Stimulated activated effector memory CD8-positive, alpha-beta T cell treated with anti-CD3 and anti-CD28 coated beads, Interleukin-12 subunit alpha, Interleukin-12 subunit beta, amount 100 ng/mL, for 72 hours (primary cell): ENCODE results near the gene CREB5.

Experiments
- ATAC-seq: fragments of 150-1000 bp; cut with Tn5 transposase; 2 replicates; pipeline ENCODE4 v1.10.0; 2021
- DNase-seq, 2 donors: peaks; one replicate each; pipeline ENCODE4 v3.0.0; 2021 to 2022; ENCODE audit warnings: low spot score in 2 of 2
- H3K27ac Mint-ChIP-seq: one replicate; pipeline ENCODE4 v1.8.0; 2022; ENCODE audit warnings: mild to moderate bottlenecking, mixed read lengths
- H3K36me3 Mint-ChIP-seq: one replicate; pipeline ENCODE4 v1.8.0; 2022; ENCODE audit warnings: mild to moderate bottlenecking, mixed read lengths
- H3K4me1 Mint-ChIP-seq: one replicate; pipeline ENCODE4 v1.8.0; 2022; ENCODE audit warnings: mixed read lengths
- H3K4me3 Mint-ChIP-seq: one replicate; pipeline ENCODE4 v1.8.0; 2022; ENCODE audit warnings: mild to moderate bottlenecking, mixed read lengths
- H3K9me3 Mint-ChIP-seq: one replicate; pipeline ENCODE4 v1.8.0; 2022; ENCODE audit warnings: mixed read lengths

CREB5 gene

DNA sequence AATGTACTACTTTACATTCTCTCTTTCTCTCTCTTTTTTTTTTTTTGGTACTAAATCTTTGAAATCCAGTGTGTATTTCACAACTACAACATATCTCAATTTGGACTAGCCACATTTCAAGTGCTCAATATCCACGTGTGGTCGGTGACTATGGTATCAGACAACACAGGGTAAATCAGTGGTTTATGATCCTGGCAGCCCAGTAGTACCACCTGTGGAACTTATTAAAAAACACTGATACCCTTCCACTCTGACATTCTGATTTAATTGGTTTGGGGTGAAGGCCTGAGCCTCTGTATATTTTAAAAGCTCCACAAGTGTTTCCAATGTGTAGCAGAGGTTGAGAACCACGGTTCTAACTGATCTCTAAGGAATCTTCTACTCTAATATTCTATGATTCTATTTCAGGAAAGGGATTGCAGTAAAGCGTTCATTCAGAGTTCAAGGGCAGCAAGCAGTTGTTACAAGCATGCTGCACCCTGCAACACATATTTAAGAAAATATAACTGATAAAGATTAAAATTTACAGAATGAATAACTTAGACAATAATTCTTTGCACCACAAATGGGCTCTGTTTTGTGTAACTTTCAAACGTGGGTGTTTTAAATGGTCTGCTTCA lies 5.1 kb downstream of the CREB5 start:
- ATAC-seq: no peak
- no peak overlapping the region for H3K27ac Mint-ChIP-seq
- no peak for DNase-seq
- no peak overlapping the region for H3K4me3 Mint-ChIP-seq
- no peaks in the 10 kb centered on the region for H3K9me3 Mint-ChIP-seq
- no peaks in the 10 kb centered on the region for H3K4me1 Mint-ChIP-seq
- H3K36me3 Mint-ChIP-seq: no peaks in the 10 kb centered on the region

- H3K27ac Mint-ChIP-seq: no peak overlapping the region
- H3K4me1 Mint-ChIP-seq: no peaks in the 10 kb centered on the region
- H3K4me3 Mint-ChIP-seq: no peak overlapping the region
- no peak for ATAC-seq
- no peaks in the 10 kb centered on the region for H3K36me3 Mint-ChIP-seq
- no peaks in the 10 kb centered on the region for H3K9me3 Mint-ChIP-seq
- no peak for DNase-seq
These were observed 6.0 kb downstream of the CREB5 start for GRCh38 chr7:28418311-28418710.

- H3K9me3 Mint-ChIP-seq: no peaks in the 10 kb centered on the region
- no peak overlapping the region for H3K27ac Mint-ChIP-seq
- no peak for ATAC-seq
- no peaks in the 10 kb centered on the region for H3K36me3 Mint-ChIP-seq
- H3K4me3 Mint-ChIP-seq: no peak overlapping the region
- no peaks in the 10 kb centered on the region for H3K4me1 Mint-ChIP-seq
- DNase-seq: no peak
These were observed 6.6 kb downstream of the CREB5 start for GRCh38 chr7:28418966-28419365.

GRCh38 chr7:28419716-28420115 lies 7.4 kb downstream of the CREB5 start:
- Mint-ChIP-seq H3K36me3 (no peaks in the 10 kb centered on the region), H3K27ac (no peak overlapping the region), H3K4me1 (no peaks in the 10 kb centered on the region), H3K9me3 (no peaks in the 10 kb centered on the region), H3K4me3 (no peak overlapping the region)
- DNase-seq (no peak), ATAC-seq (no peak)

DNA sequence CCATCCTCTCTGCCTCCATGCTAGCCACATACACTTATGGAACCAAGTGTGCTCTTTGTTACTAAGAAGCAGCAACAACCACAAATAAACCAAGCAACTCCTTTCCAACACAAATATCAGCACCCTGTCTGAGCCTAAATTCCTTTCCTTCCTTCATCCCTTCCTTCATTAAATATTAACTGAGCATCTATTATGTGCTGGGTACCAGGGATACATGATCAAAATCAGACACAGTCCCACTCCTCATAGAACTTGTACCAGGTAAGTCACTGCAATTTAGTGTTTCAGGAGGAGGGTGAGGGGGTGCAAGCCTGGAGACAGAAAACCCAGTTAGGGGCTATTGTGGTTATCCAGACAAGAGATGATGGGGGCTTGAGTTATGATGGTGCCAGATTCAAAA lies 10.8 kb downstream of the CREB5 start:
- Mint-ChIP-seq H3K9me3 (no peaks in the 10 kb centered on the region), H3K36me3 (no peaks in the 10 kb centered on the region), H3K4me3 (no peak overlapping the region), H3K4me1 (no peaks in the 10 kb centered on the region), H3K27ac (no peak overlapping the region)
- DNase-seq: no peak
- no peak for ATAC-seq

DNA sequence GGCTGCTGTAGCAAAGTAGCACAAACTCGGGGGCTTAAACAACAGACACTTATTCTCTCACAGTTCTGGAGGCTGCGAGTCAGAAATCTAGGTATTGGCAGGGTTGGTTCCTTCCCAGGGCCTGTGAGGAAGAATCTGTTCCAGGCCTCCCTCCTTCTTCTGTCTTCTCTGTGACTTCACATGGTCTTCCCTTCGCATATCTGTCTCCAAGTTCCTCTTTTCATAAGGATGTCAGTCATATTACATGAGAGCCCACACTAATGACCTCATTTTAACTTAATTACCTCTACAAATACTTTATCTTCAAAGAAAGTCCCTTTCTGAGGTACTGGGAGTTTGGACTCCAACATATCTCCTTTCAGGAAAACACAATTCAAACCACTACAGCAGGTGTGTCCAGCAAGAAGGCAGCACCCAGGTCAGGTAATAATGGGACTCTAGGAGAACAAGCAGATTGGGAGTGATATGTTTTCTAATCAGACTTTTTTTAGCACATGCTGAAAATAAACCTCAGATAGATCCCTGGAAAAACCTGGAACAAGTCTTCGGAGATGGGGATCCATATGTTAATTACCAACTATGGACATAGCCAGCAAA lies 11.7 kb downstream of the CREB5 start:
- DNase-seq: no peak
- Mint-ChIP-seq H3K27ac (no peak overlapping the region), H3K4me3 (no peak overlapping the region), H3K36me3 (no peaks in the 10 kb centered on the region), H3K9me3 (no peaks in the 10 kb centered on the region), H3K4me1 (no peaks in the 10 kb centered on the region)
- no peak for ATAC-seq

GRCh38 chr7:28425496-28425895 lies 13.2 kb downstream of the CREB5 start:
- Mint-ChIP-seq H3K4me1 (no peaks in the 10 kb centered on the region), H3K4me3 (no peak overlapping the region), H3K36me3 (no peaks in the 10 kb centered on the region), H3K9me3 (no peaks in the 10 kb centered on the region), H3K27ac (no peak overlapping the region)
- DNase-seq (no peak), ATAC-seq (no peak)

DNA sequence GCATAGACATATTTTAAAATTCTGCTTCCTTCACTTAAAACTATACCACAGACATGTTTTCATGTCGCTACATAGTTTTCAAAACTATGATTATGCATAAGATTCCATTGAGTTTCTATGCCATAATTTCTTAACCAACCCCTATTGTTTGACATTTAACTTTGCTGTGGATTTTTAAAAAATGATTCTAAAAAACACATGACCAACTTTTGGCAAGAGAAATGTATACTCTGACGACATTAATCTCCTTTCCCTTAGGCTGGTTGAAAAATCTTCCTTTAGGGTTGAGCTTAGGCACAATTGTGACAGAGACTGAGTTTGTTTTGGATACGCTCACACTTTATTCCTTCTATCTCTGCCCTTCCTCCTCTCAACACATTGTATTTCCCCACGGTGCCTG lies 14.9 kb downstream of the CREB5 start:
- H3K27ac Mint-ChIP-seq: no peak overlapping the region
- DNase-seq (no peak), ATAC-seq (no peak)
- no peaks in the 10 kb centered on the region for H3K9me3 Mint-ChIP-seq
- H3K4me3 Mint-ChIP-seq: no peak overlapping the region
- no peaks in the 10 kb centered on the region for H3K36me3 Mint-ChIP-seq
- H3K4me1 Mint-ChIP-seq: no peaks in the 10 kb centered on the region

DNA sequence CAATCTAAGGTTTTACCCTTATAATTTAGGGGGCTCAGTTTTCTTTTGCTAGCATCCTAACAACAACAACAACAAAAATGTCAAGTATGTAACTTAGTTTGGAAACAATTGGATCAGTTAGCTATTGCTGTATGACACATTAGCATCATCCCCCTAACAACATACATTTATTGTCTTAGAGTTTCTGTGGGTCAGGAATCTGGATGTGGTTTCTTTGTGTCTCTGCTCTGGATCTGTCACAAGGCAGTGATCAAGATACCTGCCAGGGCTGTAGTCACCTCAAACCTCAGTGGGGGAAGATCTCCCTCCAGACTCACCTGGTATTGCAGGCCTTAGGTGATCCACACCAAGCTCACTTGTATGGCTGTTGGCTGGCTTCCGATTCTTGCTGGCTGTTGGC lies 18.3 kb downstream of the CREB5 start:
- DNase-seq: no peak
- Mint-ChIP-seq H3K4me3 (no peak overlapping the region), H3K4me1 (no peaks in the 10 kb centered on the region), H3K27ac (no peak overlapping the region), H3K36me3 (no peaks in the 10 kb centered on the region), H3K9me3 (no peaks in the 10 kb centered on the region)
- no peak for ATAC-seq

GRCh38 chr7:28432105-28432504 lies 19.8 kb downstream of the CREB5 start:
- Mint-ChIP-seq H3K9me3 (no peaks in the 10 kb centered on the region), H3K27ac (no peak overlapping the region), H3K4me1 (no peaks in the 10 kb centered on the region), H3K4me3 (no peak overlapping the region), H3K36me3 (no peaks in the 10 kb centered on the region)
- ATAC-seq: no peak
- DNase-seq: no peak

- H3K4me1 Mint-ChIP-seq: no peaks in the 10 kb centered on the region
- no peak overlapping the region for H3K27ac Mint-ChIP-seq
- H3K4me3 Mint-ChIP-seq: no peak overlapping the region
- DNase-seq (no peak), ATAC-seq (no peak)
- no peaks in the 10 kb centered on the region for H3K9me3 Mint-ChIP-seq
- no peaks in the 10 kb centered on the region for H3K36me3 Mint-ChIP-seq
These were observed 20.7 kb downstream of the CREB5 start for GRCh38 chr7:28433039-28433438.

GRCh38 chr7:28433699-28434219 lies 21.4 kb downstream of the CREB5 start:
- ATAC-seq: no peak
- H3K9me3 Mint-ChIP-seq: no peaks in the 10 kb centered on the region
- no peak overlapping the region for H3K4me3 Mint-ChIP-seq
- no peaks in the 10 kb centered on the region for H3K36me3 Mint-ChIP-seq
- DNase-seq: no peak
- no peak overlapping the region for H3K27ac Mint-ChIP-seq
- H3K4me1 Mint-ChIP-seq: no peaks in the 10 kb centered on the region

DNA sequence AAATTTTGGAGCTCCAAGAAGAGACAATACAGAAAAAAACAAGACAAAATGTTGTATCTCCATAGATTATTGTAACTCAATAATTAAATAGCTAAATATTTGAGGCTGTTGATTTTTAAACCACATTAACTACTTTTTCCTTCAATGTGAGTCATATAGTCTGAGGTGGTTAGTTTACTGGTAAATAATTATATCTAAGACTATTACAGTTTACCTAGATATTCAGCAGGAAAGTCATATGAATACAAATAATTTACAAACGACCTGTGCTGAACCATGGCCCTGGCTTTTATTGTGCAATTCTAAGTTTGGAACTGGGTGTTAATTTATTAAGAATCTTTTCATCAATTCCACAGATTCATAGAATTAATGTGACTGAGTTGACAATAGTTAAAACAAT lies 22.2 kb downstream of the CREB5 start:
- ATAC-seq: no peak
- no peaks in the 10 kb centered on the region for H3K36me3 Mint-ChIP-seq
- H3K4me1 Mint-ChIP-seq: no peaks in the 10 kb centered on the region
- H3K27ac Mint-ChIP-seq: no peak overlapping the region
- DNase-seq: no peak
- H3K9me3 Mint-ChIP-seq: no peaks in the 10 kb centered on the region
- no peak overlapping the region for H3K4me3 Mint-ChIP-seq

- H3K4me3 Mint-ChIP-seq: no peak overlapping the region
- DNase-seq: no peak
- H3K9me3 Mint-ChIP-seq: no peaks in the 10 kb centered on the region
- H3K4me1 Mint-ChIP-seq: no peaks in the 10 kb centered on the region
- no peaks in the 10 kb centered on the region for H3K36me3 Mint-ChIP-seq
- ATAC-seq: no peak
- no peak overlapping the region for H3K27ac Mint-ChIP-seq
These were observed 22.8 kb downstream of the CREB5 start for GRCh38 chr7:28435152-28435551.

DNA sequence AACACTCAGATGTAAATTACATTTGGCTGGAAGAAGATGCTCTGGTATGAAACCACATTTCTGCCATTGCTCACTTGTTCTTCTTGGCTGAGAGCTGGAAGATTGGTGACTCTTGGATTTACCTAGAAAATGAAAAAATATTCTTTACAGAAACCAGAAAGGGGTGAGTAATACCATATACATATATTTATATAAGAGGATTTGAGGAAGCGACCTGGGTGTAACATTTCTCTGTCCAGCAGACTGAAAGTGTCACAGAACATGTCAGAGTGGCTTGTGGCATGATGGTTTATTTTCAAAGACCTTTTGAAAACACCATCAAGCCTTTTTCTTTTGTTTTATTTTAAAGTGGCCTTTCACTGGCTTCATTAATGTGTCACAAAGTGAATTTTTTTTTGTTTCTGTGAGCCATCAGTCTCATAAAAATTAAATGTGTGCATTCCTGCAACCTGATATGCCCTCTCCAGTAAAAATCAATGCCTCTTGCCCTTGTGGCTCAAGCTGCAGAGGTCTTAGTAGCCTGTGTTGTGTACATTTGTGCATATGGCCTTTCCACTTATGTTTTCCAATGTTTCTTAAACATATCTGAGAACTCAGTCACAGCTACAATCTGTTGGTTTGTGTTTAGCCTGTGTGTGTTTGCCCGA lies 23.5 kb downstream of the CREB5 start:
- no peak overlapping the region for H3K27ac Mint-ChIP-seq
- ATAC-seq (no peak), DNase-seq (no peak)
- no peaks in the 10 kb centered on the region for H3K36me3 Mint-ChIP-seq
- H3K4me3 Mint-ChIP-seq: no peak overlapping the region
- no peaks in the 10 kb centered on the region for H3K4me1 Mint-ChIP-seq
- H3K9me3 Mint-ChIP-seq: no peaks in the 10 kb centered on the region

GRCh38 chr7:28440055-28440601 lies 27.8 kb downstream of the CREB5 start:
- ATAC-seq (no peak), DNase-seq (no peak)
- H3K27ac Mint-ChIP-seq: no peak overlapping the region
- peaks cover 4% of the 10 kb centered on the region for H3K9me3 Mint-ChIP-seq
- no peak overlapping the region for H3K4me3 Mint-ChIP-seq
- H3K4me1 Mint-ChIP-seq: no peaks in the 10 kb centered on the region
- no peaks in the 10 kb centered on the region for H3K36me3 Mint-ChIP-seq
